Sigmoid colon (tissue), 7 donors: Measurements from ENCODE around the gene MINK1. TPM values are rescaled to one million over a fixed set of nuclear protein-coding genes. Genes with fewer than 3 reads are reported as not detected.

ENCODE experiments used
- DNase-seq: peaks from one replicate; pipeline ENCODE4 v3.0.0-alpha.2; 2019
- H3K27ac ChIP-seq, 4 donors: fragments of 200-600 bp; sonication (generic); one replicate each; pipeline ENCODE4 v1.5.1; 2016 to 2019; ENCODE audit warnings: mild to moderate bottlenecking in 1 of 4
- H3K27me3 ChIP-seq, 3 donors: fragments of 200-600 bp; sonication (generic); one replicate each; pipeline ENCODE4 v1.5.1; 2019; ENCODE audit warnings: mild to moderate bottlenecking in 1 of 3
- H3K36me3 ChIP-seq, 4 donors: fragments of 200-600 bp; sonication (generic); one replicate each; pipeline ENCODE4 v1.5.1; 2016 to 2019
- H3K4me1 ChIP-seq, 4 donors: fragments of 200-600 bp; sonication (generic); one replicate each; pipeline ENCODE4 v1.5.1; 2017 to 2019
- H3K4me3 ChIP-seq, 4 donors: fragments of 200-600 bp; sonication (generic); one replicate each; pipeline ENCODE4 v1.5.1; 2017 to 2019; ENCODE audit warnings: mild to moderate bottlenecking in 2 of 4, moderate library complexity in 1 of 4
- H3K9me3 ChIP-seq, 4 donors: fragments of 200-600 bp in 3 of 4; sonication (generic) in 3 of 4; one replicate each; pipeline versions ENCODE4 v1.5.1 to v1.6.1; 2013 to 2019
- CTCF ChIP-seq, 4 experiments: fragments of 450-650 bp in 3 of 4; fragments of 200-600 bp in 1 of 4; IDR thresholded peaks; one replicate each; pipeline ENCODE4 v1.5.1; 2016 to 2019; ENCODE audit warnings: antibody characterized with exemption in 4 of 4, mild to moderate bottlenecking in 3 of 4, moderate library complexity in 2 of 4
- EP300 ChIP-seq, 4 donors: sonication (generic); formaldehyde crosslinking; IDR thresholded peaks; one replicate each; pipeline ENCODE4 v1.6.1; 2017; ENCODE audit warnings: antibody characterized with exemption in 4 of 4
- POLR2A ChIP-seq, 2 donors: fragments of 450-650 bp; IDR thresholded peaks; one replicate each; pipeline ENCODE4 v1.6.1; 2016; ENCODE audit warnings: antibody characterized with exemption in 2 of 2, mild to moderate bottlenecking in 2 of 2, moderate library complexity in 2 of 2
- POLR2AphosphoS5 ChIP-seq, 4 donors: sonication (generic); formaldehyde crosslinking; IDR thresholded peaks; one replicate each; pipeline ENCODE4 v1.6.1; 2017; ENCODE audit warnings: antibody characterized with exemption in 4 of 4
- WGBS, 2 donors: extraction: QIAGEN DNeasy Blood & Tissue Kit; methylation state at CpG; one replicate each; pipeline ENCODE4 v1.1.7; 2013; 5-methylcytosine and 5-hydroxymethylcytosine counted together
- intact Hi-C: fragments of 100-400 bp; cut with DNase I; formaldehyde crosslinking; loops from one replicate; pipeline ENCODE4 v1.15.1; 2023
- polyA plus RNA-seq, 3 donors: library from polyadenylated mRNA; stranded (reverse); fragments of 200-250 nt; gene quantifications; one replicate each; pipeline ENCODE4 v1.2.3, GENCODE V29; 2013
- total RNA-seq, 4 donors: library from RNA; depleted of rRNA; stranded (reverse); fragments of >200 nt; gene quantifications; one replicate each; pipeline ENCODE4 v1.1.0, GENCODE V29; 2016
- donor health status: healthy with polysubstance abuse.
- donor health status: Bipolar disorder and iron deficiency.
- donor health status: healthy.

MINK1 gene
- total and polyA plus RNA-seq, 7 donors, result 17.1 to 117 (median 43.8) TPM

GRCh38 chr17:4946312-4946976 is 113.3 kb downstream of the MINK1 start:
- intact Hi-C loops, result no loop called here
- Histone ChIP-seq H3K4me3 (peak overlapping the region; percentile 80 to 99 (median 96)), H3K27me3 (no peaks in the 10 kb centered on the region), H3K36me3 (peaks cover 16 to 48% (median 33%) of the 10 kb centered on the region in 4 donors), H3K4me1 (peaks cover 0 to 65% (median 53%) of the 10 kb centered on the region in 4 donors), H3K9me3 (no peaks in the 10 kb centered on the region), H3K27ac (peak overlapping the region; percentile 98 to 100 (median 99))
- no peak for TF ChIP-seq POLR2A (IDR thresholded peaks at IDR 0.05)
- no peak for TF ChIP-seq EP300 (IDR thresholded peaks at IDR 0.05)
- no peak for TF ChIP-seq CTCF (IDR thresholded peaks at IDR 0.05)
- no peak for TF ChIP-seq POLR2AphosphoS5 (IDR thresholded peaks at IDR 0.05)
- WGBS, 2 donors, result 9 to 20% methylated on average over 16 of the region's 16 CpGs
- DNase-seq, result no peak

GRCh38 chr17:4947010-4947410 is 113.9 kb downstream of the MINK1 start:
- WGBS, 2 donors, result 0% methylated on average over 7 of the region's 7 CpGs
- peak in 2 of 4 donors; percentile 15 to 16 for TF ChIP-seq POLR2AphosphoS5 (IDR thresholded peaks at IDR 0.05)
- TF ChIP-seq CTCF (IDR thresholded peaks at IDR 0.05), result no peak
- intact Hi-C loops, result no loop called here
- no peaks in the 10 kb centered on the region for H3K9me3 ChIP-seq
- peaks cover 16 to 47% (median 33%) of the 10 kb centered on the region in 4 donors for H3K36me3 ChIP-seq
- H3K4me3 ChIP-seq, result peak overlapping the region; percentile 80 to 99 (median 96)
- H3K4me1 ChIP-seq, result peaks cover 0 to 61% (median 49%) of the 10 kb centered on the region in 4 donors
- DNase-seq, result peak; percentile 76
- peak overlapping the region; percentile 98 to 100 (median 99) for H3K27ac ChIP-seq
- H3K27me3 ChIP-seq, result no peaks in the 10 kb centered on the region

Other genes with a start within 250 kb of the MINK1 start
- 1 to 10 TPM in 3 of 4 donors, under 1 TPM in 1; 0.33 to 1.9 (median 1.6) TPM for gene SMTNL2, start 248.8 kb upstream of the MINK1 start, total RNA-seq
- gene SMTNL2, start 248.8 kb upstream of the MINK1 start, polyA plus RNA-seq, result under 1 TPM in 2 of 3 donors, not detected in 1; 0.45 to 0.60 TPM
- under 1 TPM in 3 of 4 donors, not detected in 1; 0.28 to 0.81 (median 0.36) TPM for gene ALOX15, start 191.7 kb upstream of the MINK1 start, total RNA-seq
- under 1 TPM in 2 of 3 donors, not detected in 1; 0.60 to 0.77 TPM for gene ALOX15, start 191.7 kb upstream of the MINK1 start, polyA plus RNA-seq
- 10 to 100 TPM; 20.0 to 37.7 (median 26.2) TPM for gene PELP1, start 129.2 kb upstream of the MINK1 start, total RNA-seq
- gene PELP1, start 129.2 kb upstream of the MINK1 start, polyA plus RNA-seq, result 10 to 100 TPM in 1 of 3 donors, 1 to 10 TPM in 2; 4.2 to 27.0 (median 9.9) TPM
- gene ARRB2, start 122.7 kb upstream of the MINK1 start, total RNA-seq, result 10 to 100 TPM; 22.1 to 35.7 (median 28.2) TPM
- gene ARRB2, start 122.7 kb upstream of the MINK1 start, polyA plus RNA-seq, result 10 to 100 TPM; 38.4 to 51.7 (median 39.3) TPM
- 10 to 100 TPM; 31.1 to 43.6 (median 38.3) TPM for gene MED11, start 101.9 kb upstream of the MINK1 start, total RNA-seq
- 10 to 100 TPM; 35.8 to 61.9 (median 47.4) TPM for gene MED11, start 101.9 kb upstream of the MINK1 start, polyA plus RNA-seq
- gene ZMYND15, start 93.5 kb upstream of the MINK1 start, total RNA-seq, result under 1 TPM in 3 of 4 donors, not detected in 1; 0.36 to 0.55 (median 0.49) TPM
- 1 to 10 TPM in 2 of 3 donors, not detected in 1; 1.1 to 1.2 TPM for gene ZMYND15, start 93.5 kb upstream of the MINK1 start, polyA plus RNA-seq
- 1 to 10 TPM; 4.6 to 6.8 (median 5.3) TPM for gene CXCL16, start 93.4 kb upstream of the MINK1 start, total RNA-seq
- 10 to 100 TPM; 21.6 to 32.8 (median 29.0) TPM for gene CXCL16, start 93.4 kb upstream of the MINK1 start, polyA plus RNA-seq
- not detected for gene TM4SF5, start 61.5 kb upstream of the MINK1 start, total RNA-seq
- gene TM4SF5, start 61.5 kb upstream of the MINK1 start, polyA plus RNA-seq, result 10 to 100 TPM in 2 of 3 donors, 1 to 10 TPM in 1; 7.8 to 19.2 (median 11.1) TPM
- gene VMO1, start 47.0 kb upstream of the MINK1 start, total RNA-seq, result 1 to 10 TPM in 3 of 4 donors, not detected in 1; 1.1 to 6.4 (median 4.1) TPM
- gene VMO1, start 47.0 kb upstream of the MINK1 start, polyA plus RNA-seq, result 1 to 10 TPM in 2 of 3 donors, not detected in 1; 2.2 to 4.4 TPM
- gene GLTPD2, start 44.4 kb upstream of the MINK1 start, total RNA-seq, result not detected
- 1 to 10 TPM in 1 of 3 donors, under 1 TPM in 1, not detected in 1; 0.06 to 1.6 TPM for gene GLTPD2, start 44.4 kb upstream of the MINK1 start, polyA plus RNA-seq
- gene PSMB6, start 37.2 kb upstream of the MINK1 start, total RNA-seq, result 100 to 1,000 TPM; 153 to 242 (median 192) TPM
- gene PSMB6, start 37.2 kb upstream of the MINK1 start, polyA plus RNA-seq, result 100 to 1,000 TPM; 172 to 213 (median 201) TPM
- gene PLD2, start 26.2 kb upstream of the MINK1 start, total RNA-seq, result 10 to 100 TPM in 3 of 4 donors, 1 to 10 TPM in 1; 9.3 to 20.5 (median 12.3) TPM
- 10 to 100 TPM in 1 of 3 donors, 1 to 10 TPM in 2; 6.0 to 18.0 (median 7.9) TPM for gene PLD2, start 26.2 kb upstream of the MINK1 start, polyA plus RNA-seq
- gene C17orf107, start 66.2 kb downstream of the MINK1 start, total RNA-seq, result 1 to 10 TPM in 1 of 4 donors, under 1 TPM in 3; 0.68 to 2.8 (median 0.85) TPM
- gene C17orf107, start 66.2 kb downstream of the MINK1 start, polyA plus RNA-seq, result 1 to 10 TPM in 1 of 3 donors, under 1 TPM in 2; under 0.01 to 1.7 (median 0.69) TPM
- under 1 TPM in 3 of 4 donors, not detected in 1; 0.49 to 0.55 (median 0.54) TPM for gene CHRNE, start 69.8 kb downstream of the MINK1 start, total RNA-seq
- gene CHRNE, start 69.8 kb downstream of the MINK1 start, polyA plus RNA-seq, result under 1 TPM in 2 of 3 donors, not detected in 1; 0.46 to 0.57 TPM
- gene GP1BA, start 98.9 kb downstream of the MINK1 start, total RNA-seq, result not detected
- gene GP1BA, start 98.9 kb downstream of the MINK1 start, polyA plus RNA-seq, result 1 to 10 TPM in 1 of 3 donors, not detected in 2; 1.1 TPM
- 10 to 100 TPM; 41.0 to 60.3 (median 48.6) TPM for gene SLC25A11, start 106.7 kb downstream of the MINK1 start, total RNA-seq
- 10 to 100 TPM; 57.7 to 82.8 (median 79.9) TPM for gene SLC25A11, start 106.7 kb downstream of the MINK1 start, polyA plus RNA-seq
- gene RNF167, start 106.9 kb downstream of the MINK1 start, total RNA-seq, result 10 to 100 TPM; 51.2 to 71.2 (median 60.3) TPM
- gene RNF167, start 106.9 kb downstream of the MINK1 start, polyA plus RNA-seq, result 100 to 1,000 TPM in 1 of 3 donors, 10 to 100 TPM in 2; 45.0 to 120 (median 83.9) TPM
- gene PFN1, start 115.2 kb downstream of the MINK1 start, total RNA-seq, result 1,000 to 10,000 TPM in 1 of 4 donors, 100 to 1,000 TPM in 3; 690 to 1,141 (median 828) TPM
- 1,000 to 10,000 TPM in 1 of 3 donors, 100 to 1,000 TPM in 2; 853 to 1,404 (median 948) TPM for gene PFN1, start 115.2 kb downstream of the MINK1 start, polyA plus RNA-seq
- gene ENO3, start 117.8 kb downstream of the MINK1 start, total RNA-seq, result 1 to 10 TPM; 2.5 to 9.1 (median 5.1) TPM
- 10 to 100 TPM in 1 of 3 donors, 1 to 10 TPM in 1, under 1 TPM in 1; 0.69 to 10.3 (median 5.4) TPM for gene ENO3, start 117.8 kb downstream of the MINK1 start, polyA plus RNA-seq
- 10 to 100 TPM; 42.6 to 84.5 (median 72.3) TPM for gene SPAG7, start 134.5 kb downstream of the MINK1 start, total RNA-seq
- gene SPAG7, start 134.5 kb downstream of the MINK1 start, polyA plus RNA-seq, result 10 to 100 TPM; 67.8 to 79.3 (median 73.9) TPM
- 10 to 100 TPM in 3 of 4 donors, 1 to 10 TPM in 1; 9.9 to 24.6 (median 21.7) TPM for gene CAMTA2, start 154.3 kb downstream of the MINK1 start, total RNA-seq
- 10 to 100 TPM; 35.1 to 64.5 (median 42.0) TPM for gene CAMTA2, start 154.3 kb downstream of the MINK1 start, polyA plus RNA-seq
- 1 to 10 TPM in 2 of 4 donors, under 1 TPM in 2; 0.36 to 3.0 (median 1.5) TPM for gene INCA1, start 164.2 kb downstream of the MINK1 start, total RNA-seq
- 1 to 10 TPM; 2.2 to 3.6 (median 2.3) TPM for gene INCA1, start 164.2 kb downstream of the MINK1 start, polyA plus RNA-seq
- gene KIF1C, start 164.6 kb downstream of the MINK1 start, total RNA-seq, result 100 to 1,000 TPM in 1 of 4 donors, 10 to 100 TPM in 3; 46.4 to 101 (median 81.0) TPM
- 100 to 1,000 TPM in 2 of 3 donors, 10 to 100 TPM in 1; 83.3 to 164 (median 108) TPM for gene KIF1C, start 164.6 kb downstream of the MINK1 start, polyA plus RNA-seq
- not detected for gene SLC52A1, start 202.1 kb downstream of the MINK1 start, total RNA-seq
- under 1 TPM in 2 of 3 donors, not detected in 1; 0.23 to 0.74 TPM for gene SLC52A1, start 202.1 kb downstream of the MINK1 start, polyA plus RNA-seq
- 1 to 10 TPM; 4.3 to 6.1 (median 5.3) TPM for gene ZFP3, start 245.1 kb downstream of the MINK1 start, total RNA-seq
- gene ZFP3, start 245.1 kb downstream of the MINK1 start, polyA plus RNA-seq, result 1 to 10 TPM; 2.4 to 3.2 (median 2.8) TPM